ENCODE results near the gene NRROS.
"Not testable (repeated sequence)": the region's sequence is repeated elsewhere in the genome, so short reads cannot be mapped to it uniquely, and the experiment has no call there.

NRROS gene

GRCh38 chr3:196617256-196617655 lies 22.2 kb upstream of the NRROS start:
- H3K9ac ChIP-seq (ENCODE audit: low read length), result no peak overlapping the region
- no peaks in the 10 kb centered on the region for H3K9me3 ChIP-seq (replicated peaks; ENCODE audit: insufficient read depth, low read length)
- no peak overlapping the region for H3K4me2 ChIP-seq (ENCODE audit: low read depth, low read length)
- H3K27me3 ChIP-seq (replicated peaks; ENCODE audit: insufficient read depth, low read length), result no peaks in the 10 kb centered on the region
- no peak overlapping the region for H3K4me3 ChIP-seq (ENCODE audit: low read length)
- no peak overlapping the region for H3K27ac ChIP-seq (ENCODE audit: low read length)
- no peak overlapping the region for H2AFZ ChIP-seq (ENCODE audit: low read length)
- H3K9me2 ChIP-seq (replicated peaks; ENCODE audit: insufficient read depth, low read length), result no peaks in the 10 kb centered on the region
- no peaks in the 10 kb centered on the region for H4K20me1 ChIP-seq (ENCODE audit: insufficient read depth, low read length)
- no peaks in the 10 kb centered on the region for H3K4me1 ChIP-seq (ENCODE audit: low read length)
- TF ChIP-seq CTCF (IDR thresholded peaks at IDR 0.05; ENCODE audit: low read length) (no peak), EZH2phosphoT487 (IDR thresholded peaks at IDR 0.05; ENCODE audit: low read length) (no peak), EZH2 (optimal IDR thresholded peaks at IDR 0.05; ENCODE audit: low read depth, low read length) (no peak)
- no peak for DNase-seq
- no peaks in the 10 kb centered on the region for H3F3A ChIP-seq (ENCODE audit: insufficient read depth, low read length)
- no peaks in the 10 kb centered on the region for H3K79me2 ChIP-seq (ENCODE audit: low read length)
- H3K36me3 ChIP-seq (replicated peaks; ENCODE audit: insufficient read depth, low read length), result no peaks in the 10 kb centered on the region

GRCh38 chr3:196619223-196619622 lies 20.3 kb upstream of the NRROS start:
- Histone ChIP-seq H3F3A (ENCODE audit: insufficient read depth, low read length) (no peaks in the 10 kb centered on the region), H3K4me2 (ENCODE audit: low read depth, low read length) (no peak overlapping the region), H3K79me2 (ENCODE audit: low read length) (no peaks in the 10 kb centered on the region), H4K20me1 (ENCODE audit: insufficient read depth, low read length) (no peaks in the 10 kb centered on the region), H3K4me3 (ENCODE audit: low read length) (no peak overlapping the region), H3K9ac (ENCODE audit: low read length) (no peak overlapping the region), H3K36me3 (replicated peaks; ENCODE audit: insufficient read depth, low read length) (no peaks in the 10 kb centered on the region), H3K9me3 (replicated peaks; ENCODE audit: insufficient read depth, low read length) (no peaks in the 10 kb centered on the region), H3K9me2 (replicated peaks; ENCODE audit: insufficient read depth, low read length) (no peaks in the 10 kb centered on the region), H3K27me3 (replicated peaks; ENCODE audit: insufficient read depth, low read length) (no peaks in the 10 kb centered on the region), H2AFZ (ENCODE audit: low read length) (no peak overlapping the region), H3K27ac (ENCODE audit: low read length) (no peak overlapping the region), H3K4me1 (ENCODE audit: low read length) (no peaks in the 10 kb centered on the region)
- no peak for DNase-seq
- TF ChIP-seq EZH2 (optimal IDR thresholded peaks at IDR 0.05; ENCODE audit: low read depth, low read length), result no peak
- no peak for TF ChIP-seq EZH2phosphoT487 (IDR thresholded peaks at IDR 0.05; ENCODE audit: low read length)
- TF ChIP-seq CTCF (IDR thresholded peaks at IDR 0.05; ENCODE audit: low read length), result no peak

- not testable (repeated sequence) for H3K36me3 ChIP-seq (replicated peaks; ENCODE audit: insufficient read depth, low read length); H3F3A ChIP-seq (ENCODE audit: insufficient read depth, low read length); H2AFZ ChIP-seq (ENCODE audit: low read length); H3K9me3 ChIP-seq (replicated peaks; ENCODE audit: insufficient read depth, low read length); H4K20me1 ChIP-seq (ENCODE audit: insufficient read depth, low read length); H3K4me1 ChIP-seq (ENCODE audit: low read length); H3K4me3 ChIP-seq (ENCODE audit: low read length); H3K9ac ChIP-seq (ENCODE audit: low read length); H3K9me2 ChIP-seq (replicated peaks; ENCODE audit: insufficient read depth, low read length); H3K27me3 ChIP-seq (replicated peaks; ENCODE audit: insufficient read depth, low read length); H3K4me2 ChIP-seq (ENCODE audit: low read depth, low read length); H3K79me2 ChIP-seq (ENCODE audit: low read length); H3K27ac ChIP-seq (ENCODE audit: low read length); DNase-seq
These were observed 19.9 kb upstream of the NRROS start for GRCh38 chr3:196619627-196620026.

GRCh38 chr3:196620161-196620604 lies 19.3 kb upstream of the NRROS start:
- TF ChIP-seq EZH2 (optimal IDR thresholded peaks at IDR 0.05; ENCODE audit: low read depth, low read length), result no peak
- no peak for TF ChIP-seq CTCF (IDR thresholded peaks at IDR 0.05; ENCODE audit: low read length)
- TF ChIP-seq EZH2phosphoT487 (IDR thresholded peaks at IDR 0.05; ENCODE audit: low read length), result no peak
- Histone ChIP-seq H3K79me2 (ENCODE audit: low read length) (no peaks in the 10 kb centered on the region), H3K27ac (ENCODE audit: low read length) (no peak overlapping the region), H3K9me3 (replicated peaks; ENCODE audit: insufficient read depth, low read length) (no peaks in the 10 kb centered on the region), H3K4me2 (ENCODE audit: low read depth, low read length) (no peak overlapping the region), H3K9me2 (replicated peaks; ENCODE audit: insufficient read depth, low read length) (no peaks in the 10 kb centered on the region), H2AFZ (ENCODE audit: low read length) (no peak overlapping the region), H4K20me1 (ENCODE audit: insufficient read depth, low read length) (no peaks in the 10 kb centered on the region), H3K27me3 (replicated peaks; ENCODE audit: insufficient read depth, low read length) (no peaks in the 10 kb centered on the region), H3K4me3 (ENCODE audit: low read length) (no peak overlapping the region), H3F3A (ENCODE audit: insufficient read depth, low read length) (no peaks in the 10 kb centered on the region), H3K4me1 (ENCODE audit: low read length) (no peaks in the 10 kb centered on the region), H3K36me3 (replicated peaks; ENCODE audit: insufficient read depth, low read length) (no peaks in the 10 kb centered on the region), H3K9ac (ENCODE audit: low read length) (no peak overlapping the region)
- DNase-seq, result no peak

Data from MM.1S (cell line).